ENCODE measurements around the gene SPTSSB. TPM values are rescaled to one million over a fixed set of nuclear protein-coding genes. Genes with fewer than 3 reads are reported as not detected.

SPTSSB gene
- total RNA-seq, 1 experiment from 2014 or later, result 3.7 TPM

- no peak overlapping the region for H3K4me3 ChIP-seq (ENCODE audit: low read depth in 2 of 2, low read length in 2 of 2)
- no peak for DNase-seq (ENCODE audit: low read depth, low spot score)
- ChIA-PET CTCF (no interaction called here), POLR2A (no interaction called here)
- H3K9me3 ChIP-seq (ENCODE audit: control insufficient read depth, insufficient read depth, low read depth, low read length), result no peaks in the 10 kb centered on the region
- TF ChIP-seq SIN3A (IDR thresholded peaks at IDR 0.05; ENCODE audit: borderline replicate concordance, insufficient read depth, low read depth, low read length), result no peak
- no peak for TF ChIP-seq REST (IDR thresholded peaks at IDR 0.05; ENCODE audit: insufficient read depth in 1 of 2, low read depth in 2 of 2, low read length in 1 of 2)
- TF ChIP-seq CTCF (IDR thresholded peaks at IDR 0.05), result no peak
- TF ChIP-seq POLR2AphosphoS5 (IDR thresholded peaks at IDR 0.05; ENCODE audit: low read depth, low read length), result no peak
- TF ChIP-seq TCF7L2 (IDR thresholded peaks at IDR 0.05; ENCODE audit: low read depth, low read length), result no peak
- in situ Hi-C loops (cut with HindIII; ENCODE audit: low pct_unique_long_range_greater_than_20kb, low sequenced_read_pairs) (no loop called here), intact Hi-C loops (cut with micrococcal nuclease; ENCODE audit: unreplicated experiment) (no loop called here)
- no peaks in the 10 kb centered on the region for H3K27me3 ChIP-seq (ENCODE audit: control insufficient read depth, insufficient read depth, low read length)
- H3K36me3 ChIP-seq (ENCODE audit: control insufficient read depth, insufficient read depth, low read length), result no peaks in the 10 kb centered on the region
- BruUV-seq (replicated peaks), result no TSS peak
- no peak for ATAC-seq
- H3K4me1 ChIP-seq (ENCODE audit: control insufficient read depth, insufficient read depth, low read length), result no peaks in the 10 kb centered on the region
- H3K27ac ChIP-seq (ENCODE audit: low read length), result no peak overlapping the region
Observed at GRCh38 chr3:161322781-161323568, 48.3 kb downstream of the SPTSSB start.

- Histone ChIP-seq H3K4me3 (ENCODE audit: low read depth in 2 of 2, low read length in 2 of 2) (no peak overlapping the region), H3K9me3 (ENCODE audit: control insufficient read depth, insufficient read depth, low read depth, low read length) (no peaks in the 10 kb centered on the region), H3K27me3 (ENCODE audit: control insufficient read depth, insufficient read depth, low read length) (no peaks in the 10 kb centered on the region), H3K27ac (ENCODE audit: low read length) (no peak overlapping the region), H3K36me3 (ENCODE audit: control insufficient read depth, insufficient read depth, low read length) (no peaks in the 10 kb centered on the region), H3K4me1 (ENCODE audit: control insufficient read depth, insufficient read depth, low read length) (no peaks in the 10 kb centered on the region)
- no peak for ATAC-seq
- intact Hi-C loops (cut with micrococcal nuclease; ENCODE audit: unreplicated experiment), result no loop called here
- BruUV-seq (replicated peaks), result no TSS peak
- DNase-seq (ENCODE audit: low read depth, low spot score), result no peak
- TF ChIP-seq REST (IDR thresholded peaks at IDR 0.05; ENCODE audit: insufficient read depth in 1 of 2, low read depth in 2 of 2, low read length in 1 of 2) (no peak), POLR2AphosphoS5 (IDR thresholded peaks at IDR 0.05; ENCODE audit: low read depth, low read length) (no peak), CTCF (IDR thresholded peaks at IDR 0.05) (no peak), TCF7L2 (IDR thresholded peaks at IDR 0.05; ENCODE audit: low read depth, low read length) (no peak), SIN3A (IDR thresholded peaks at IDR 0.05; ENCODE audit: borderline replicate concordance, insufficient read depth, low read depth, low read length) (no peak)
- CTCF ChIA-PET, result no interaction called here
- POLR2A ChIA-PET, result no interaction called here
- in situ Hi-C loops (cut with HindIII; ENCODE audit: low pct_unique_long_range_greater_than_20kb, low sequenced_read_pairs), result no loop called here
Observed at GRCh38 chr3:161320837-161321236, 50.5 kb downstream of the SPTSSB start.

All from Panc1 (cell line).